Mesodermal cell (in vitro differentiated cells): ENCODE data around the gene PDE2A.

Experiments used
- H3K27ac ChIP-seq: 2 replicates; pipeline ENCODE4 v1.7.0; 2013; ENCODE audit warnings: mild to moderate bottlenecking, low read depth, low read length, moderate library complexity; ENCODE audit not compliant: severe bottlenecking
- H3K36me3 ChIP-seq: 2 replicates; pipeline ENCODE4 v1.7.1; 2013; ENCODE audit warnings: mild to moderate bottlenecking, low read length, moderate library complexity; ENCODE audit not compliant: control insufficient read depth, insufficient read depth
- H3K4me1 ChIP-seq: one replicate; pipeline ENCODE4 v1.7.1; 2013; ENCODE audit warnings: mild to moderate bottlenecking, low read length; ENCODE audit not compliant: insufficient read depth, control insufficient read depth, poor library complexity, severe bottlenecking
- H3K4me3 ChIP-seq: 2 replicates; pipeline ENCODE4 v1.7.0; 2013; ENCODE audit warnings: low read length, control low read depth, mild to moderate bottlenecking; ENCODE audit not compliant: insufficient read depth, poor library complexity, severe bottlenecking; ENCODE audit errors: extremely low read depth
- H3K9me3 ChIP-seq: 2 replicates; pipeline ENCODE4 v1.7.1; 2013; ENCODE audit warnings: mild to moderate bottlenecking, low read length, moderate library complexity; ENCODE audit not compliant: control insufficient read depth
- WGBS, 2 experiments: methylation state at CpG; one replicate each; pipeline ENCODE4 v1.1.5; 2013; ENCODE audit warnings: missing lambda C conversion rate in 2 of 2; ENCODE audit not compliant: insufficient coverage in 2 of 2; 5-methylcytosine and 5-hydroxymethylcytosine counted together

Gene PDE2A

DNA sequence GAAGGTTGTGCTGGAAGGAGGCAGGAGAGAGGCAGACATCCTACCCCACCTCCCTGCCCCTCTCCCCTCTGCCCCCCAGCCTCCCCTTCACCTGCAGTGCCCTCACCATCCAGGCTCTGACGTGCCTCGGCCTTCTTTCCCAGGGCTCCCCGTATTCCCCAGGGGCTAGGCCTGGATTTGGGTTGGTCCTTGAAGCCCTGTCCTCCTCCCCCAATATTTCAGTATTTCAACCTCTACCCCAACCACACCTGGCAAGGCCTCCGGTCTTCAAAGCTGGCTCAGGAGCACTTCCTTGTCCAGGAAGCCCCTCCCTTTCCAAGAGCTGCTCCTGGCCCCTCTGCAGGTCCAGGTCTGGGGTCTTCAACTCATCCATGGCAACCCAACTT is 8.6 kb upstream of the PDE2A start:
- Histone ChIP-seq H3K27ac (no peak overlapping the region), H3K9me3 (no peaks in the 10 kb centered on the region), H3K36me3 (peaks cover 18% of the 10 kb centered on the region), H3K4me3 (no peak overlapping the region), H3K4me1 (no peaks in the 10 kb centered on the region)
- WGBS, 2 experiments = 92 to 94% methylated on average over 2 to 3 of the region's 4 CpGs

DNA sequence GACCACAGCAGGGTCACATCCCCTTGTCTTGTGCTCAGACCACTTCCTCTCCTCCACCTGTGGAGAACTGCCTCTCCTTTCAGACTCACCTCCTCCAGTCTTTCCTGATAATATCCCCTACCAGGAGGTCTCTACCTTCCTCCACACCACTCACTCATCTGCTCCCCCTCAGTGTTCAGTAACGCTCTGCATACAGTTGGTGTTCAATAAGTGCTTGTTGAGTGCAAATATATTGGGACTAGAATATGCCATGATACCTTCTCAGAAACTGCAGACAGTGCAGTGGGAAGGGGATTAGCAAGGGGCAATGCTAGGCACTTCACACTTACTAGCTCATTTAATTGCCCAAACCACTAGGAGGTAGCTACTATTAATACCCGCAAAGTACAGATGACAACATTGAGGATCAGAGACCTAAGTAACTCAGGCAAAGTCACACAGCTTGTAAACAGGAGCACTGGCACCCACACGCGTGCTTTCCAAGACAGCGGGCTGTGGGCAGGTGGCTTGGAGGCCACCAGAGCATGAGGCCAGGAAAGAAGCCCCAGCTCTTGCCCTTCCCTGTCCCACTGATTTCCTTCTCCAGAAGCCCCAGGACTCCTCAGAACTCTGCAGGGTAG is 8.1 kb upstream of the PDE2A start:
- Histone ChIP-seq H3K27ac (no peak overlapping the region), H3K4me3 (no peak overlapping the region), H3K36me3 (peaks cover 16% of the 10 kb centered on the region), H3K4me1 (no peaks in the 10 kb centered on the region), H3K9me3 (no peaks in the 10 kb centered on the region)
- WGBS, 2 experiments = 92 to 100% methylated on average over 4 of the region's 5 CpGs

DNA sequence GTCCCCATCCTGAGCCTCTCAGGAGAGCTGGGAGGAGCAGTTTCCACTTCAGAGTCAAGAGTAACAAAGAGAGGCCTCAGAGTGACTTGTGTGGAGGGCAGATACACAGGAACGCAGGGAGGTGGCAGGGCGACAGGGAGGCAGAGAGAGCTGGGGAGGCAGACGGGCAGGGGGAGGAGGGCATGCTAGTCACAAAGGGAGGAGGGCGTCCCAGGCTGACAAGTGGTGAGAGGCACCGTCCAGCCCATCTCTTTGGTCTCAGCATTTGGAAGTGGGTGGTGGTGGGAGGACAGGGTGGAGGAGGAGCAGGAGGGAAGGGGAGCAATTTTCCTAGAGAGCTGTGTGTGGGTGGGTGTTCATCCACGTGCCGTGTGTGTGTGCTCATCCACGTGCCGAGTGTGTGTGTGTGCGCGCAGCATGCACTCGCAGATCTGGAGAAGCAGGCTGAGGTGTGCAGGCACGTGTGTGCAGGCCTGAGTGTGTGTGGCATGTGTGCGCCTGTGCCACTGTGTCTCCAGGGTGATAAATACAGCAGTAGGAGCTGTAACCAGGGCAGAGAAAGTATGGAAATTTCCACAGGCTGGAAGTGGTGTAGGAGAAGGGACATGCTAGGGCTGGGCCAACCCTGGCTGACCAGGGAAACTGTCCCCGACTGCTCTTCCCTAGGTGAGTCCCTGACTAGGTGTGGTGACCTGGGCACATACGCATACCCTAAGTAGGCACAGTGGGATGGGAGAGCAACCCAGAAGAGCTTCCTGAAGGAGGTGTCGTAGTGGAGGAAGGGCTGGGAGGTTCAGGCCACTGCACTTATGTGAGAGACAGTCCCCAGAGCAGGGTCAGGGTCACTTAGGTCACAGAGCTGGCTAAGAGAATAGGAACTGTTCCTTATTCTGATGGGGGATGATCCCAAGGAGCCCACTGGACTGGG is 7.3 kb upstream of the PDE2A start:
- Histone ChIP-seq H3K27ac (no peak overlapping the region), H3K4me3 (no peak overlapping the region), H3K36me3 (peaks cover 11% of the 10 kb centered on the region), H3K9me3 (no peaks in the 10 kb centered on the region), H3K4me1 (peaks cover 3% of the 10 kb centered on the region)
- WGBS, 2 experiments = 76 to 79% methylated on average over 15 to 16 of the region's 17 CpGs

DNA sequence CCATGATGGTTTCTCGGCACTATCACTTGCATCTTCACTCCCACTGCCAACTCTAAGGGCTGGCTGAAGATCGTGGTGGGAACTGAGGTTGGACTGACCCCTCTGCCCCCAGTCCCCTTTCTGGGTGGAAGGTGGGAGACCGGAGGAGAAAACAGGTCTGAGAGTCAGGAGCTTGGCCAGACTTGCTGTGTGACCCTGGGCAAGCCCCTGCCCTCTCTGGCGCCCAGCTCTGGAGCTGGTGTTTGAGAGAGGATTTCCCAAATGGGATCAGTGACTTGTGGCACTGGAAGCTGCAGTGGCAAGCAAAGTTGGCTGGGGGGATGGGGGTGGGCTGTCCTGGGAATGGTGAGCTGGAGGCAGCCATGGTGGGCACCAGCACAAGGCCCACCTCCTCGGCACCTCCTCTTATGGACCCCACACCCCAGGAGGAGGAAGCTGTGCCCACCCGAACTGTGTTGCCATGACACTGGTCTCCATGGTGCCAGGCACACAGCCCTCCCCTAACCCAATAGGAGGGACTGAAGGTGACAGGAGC is 6.5 kb upstream of the PDE2A start:
- H3K4me1 ChIP-seq = peaks cover 3% of the 10 kb centered on the region
- H3K36me3 ChIP-seq = peaks cover 6% of the 10 kb centered on the region
- 86 to 100% methylated on average over 2 of the region's 6 CpGs for WGBS, 2 experiments
- H3K27ac ChIP-seq = no peak overlapping the region
- H3K9me3 ChIP-seq = no peaks in the 10 kb centered on the region
- no peak overlapping the region for H3K4me3 ChIP-seq

DNA sequence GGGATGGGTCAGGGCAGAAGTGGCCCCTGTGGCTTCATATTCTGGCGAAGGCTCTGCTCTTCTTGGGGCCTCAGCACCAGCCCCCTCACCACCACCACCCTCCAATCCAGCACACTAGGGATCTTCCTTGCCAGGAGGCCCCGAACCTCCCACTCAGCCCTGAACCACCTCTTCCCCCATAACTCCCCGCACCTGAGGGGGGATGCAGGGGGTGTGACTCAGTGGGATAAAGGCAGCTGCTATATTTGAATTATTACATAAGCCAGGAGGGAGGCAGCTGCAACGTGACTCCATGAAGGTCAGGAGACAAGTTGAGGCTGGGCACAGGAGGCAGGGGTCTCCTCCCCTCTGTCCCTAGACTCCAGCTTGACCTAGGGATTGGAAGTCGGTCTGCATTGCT is 5.6 kb upstream of the PDE2A start:
- Histone ChIP-seq H3K27ac (no peak overlapping the region), H3K9me3 (no peaks in the 10 kb centered on the region), H3K4me1 (peaks cover 3% of the 10 kb centered on the region), H3K36me3 (peaks cover 6% of the 10 kb centered on the region), H3K4me3 (no peak overlapping the region)
- WGBS, 2 experiments = 75 to 82% methylated on average over 2 to 3 of the region's 5 CpGs

DNA sequence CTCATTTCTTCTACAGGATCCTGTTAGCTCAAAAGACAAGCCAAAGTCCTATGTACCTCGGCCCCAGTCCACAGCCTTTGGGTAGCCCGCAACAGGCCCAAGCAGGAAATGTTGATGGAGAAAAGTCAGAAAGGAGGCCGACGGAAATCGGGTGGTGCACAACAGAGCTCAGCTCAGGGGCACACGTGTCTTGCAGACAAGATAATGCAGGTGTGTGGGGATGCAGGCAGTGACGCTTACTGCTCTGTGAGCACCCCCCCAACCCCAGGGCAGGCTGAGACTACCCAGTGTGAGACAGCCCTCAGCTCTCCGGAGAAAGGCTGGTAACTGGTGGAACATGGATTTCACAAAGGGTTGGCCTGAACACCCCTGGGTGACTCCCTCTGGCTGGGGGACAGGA is 4.3 kb upstream of the PDE2A start:
- Histone ChIP-seq H3K4me3 (no peak overlapping the region), H3K9me3 (no peaks in the 10 kb centered on the region), H3K27ac (no peak overlapping the region), H3K36me3 (peaks cover 5% of the 10 kb centered on the region), H3K4me1 (peaks cover 3% of the 10 kb centered on the region)
- WGBS, 2 experiments = 58 to 64% methylated on average over 7 of the region's 8 CpGs

DNA sequence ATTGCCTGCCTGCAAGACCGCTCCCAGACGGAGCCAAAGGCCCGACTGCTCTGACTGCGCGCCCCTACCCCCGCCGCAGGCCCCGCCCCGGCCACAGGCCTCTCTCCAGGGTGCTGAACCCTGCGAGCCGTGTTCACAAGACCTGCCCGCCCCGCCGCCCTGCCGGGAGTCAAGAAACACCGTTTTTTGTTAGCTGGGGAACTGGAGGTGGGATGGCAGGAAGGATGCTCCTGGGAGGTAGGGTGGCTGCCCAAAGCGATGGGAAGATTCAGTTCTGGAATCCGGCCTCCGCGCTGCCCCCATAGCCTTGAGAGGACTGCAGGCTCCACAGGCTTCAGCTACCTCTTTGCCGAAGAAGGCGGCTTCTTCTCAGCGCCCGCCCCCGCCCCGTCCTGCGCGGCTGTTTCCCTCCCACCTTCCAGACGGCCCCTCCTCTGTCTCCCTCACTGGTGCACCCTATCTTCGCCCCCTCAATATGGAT is 2.7 kb upstream of the PDE2A start:
- H3K36me3 ChIP-seq = no peaks in the 10 kb centered on the region
- H3K4me3 ChIP-seq = no peak overlapping the region
- H3K9me3 ChIP-seq = no peaks in the 10 kb centered on the region
- 2 to 4% methylated on average over 21 to 30 of the region's 30 CpGs for WGBS, 2 experiments
- peaks cover 3% of the 10 kb centered on the region for H3K4me1 ChIP-seq
- no peak overlapping the region for H3K27ac ChIP-seq

DNA sequence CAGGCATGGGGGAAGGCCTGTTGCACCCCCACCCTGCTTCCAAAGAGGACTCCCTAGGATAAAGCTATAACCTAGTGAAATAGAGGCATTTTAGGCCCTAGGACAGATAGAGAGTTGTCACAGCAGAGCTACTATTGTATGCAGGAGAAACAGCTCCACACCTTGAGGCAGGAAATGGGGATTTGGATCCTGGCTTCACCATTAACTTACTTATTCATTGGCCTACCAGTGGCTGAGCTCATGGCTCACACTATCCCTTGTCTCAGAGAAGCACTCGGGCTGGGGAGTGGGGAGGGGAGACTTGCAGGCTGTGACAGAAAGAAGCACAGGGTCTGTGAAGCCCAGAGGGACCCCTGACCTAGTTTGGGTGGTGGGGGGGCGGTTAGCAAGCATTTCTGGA is 999 bp upstream of the PDE2A start:
- H3K27ac ChIP-seq = no peak overlapping the region
- no peaks in the 10 kb centered on the region for H3K9me3 ChIP-seq
- H3K4me3 ChIP-seq = no peak overlapping the region
- H3K4me1 ChIP-seq = peaks cover 3% of the 10 kb centered on the region
- 17 to 71% methylated on average over 1 of the region's 2 CpGs for WGBS, 2 experiments
- H3K36me3 ChIP-seq = no peaks in the 10 kb centered on the region

DNA sequence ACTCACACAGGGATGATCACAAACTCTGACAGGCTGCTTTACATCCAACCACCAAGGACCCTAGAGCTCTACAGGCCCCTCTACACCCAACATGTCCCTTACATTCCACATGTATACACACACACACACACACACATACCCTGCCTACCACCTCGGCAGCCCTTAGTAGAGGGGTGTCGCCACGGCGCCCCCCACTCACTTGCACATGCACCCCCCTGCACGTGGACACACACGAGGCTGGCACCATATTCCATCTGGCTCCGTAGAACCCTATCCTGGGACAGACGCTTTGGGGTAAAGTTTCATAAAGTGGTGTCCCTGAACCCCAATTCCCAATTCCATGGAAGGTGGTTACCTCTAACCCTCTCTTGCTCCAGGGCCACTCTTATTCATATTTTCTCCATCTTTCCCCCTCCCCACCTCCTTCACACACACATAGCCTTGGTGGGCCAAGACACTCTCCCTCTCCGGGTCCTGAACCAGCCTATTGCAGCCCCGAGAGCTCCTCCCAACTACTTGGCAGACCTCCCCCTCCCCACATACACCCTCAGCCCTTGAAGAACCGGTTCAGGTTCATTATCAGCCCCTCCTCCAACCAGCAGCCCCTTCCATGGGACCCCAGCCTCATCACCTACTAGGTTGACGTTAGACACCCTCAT is 809 bp downstream of the PDE2A start:
- H3K27ac ChIP-seq = no peak overlapping the region
- peaks cover 3% of the 10 kb centered on the region for H3K4me1 ChIP-seq
- 17 to 20% methylated on average over 5 to 6 of the region's 12 CpGs for WGBS, 2 experiments
- H3K9me3 ChIP-seq = no peaks in the 10 kb centered on the region
- H3K4me3 ChIP-seq = no peak overlapping the region
- H3K36me3 ChIP-seq = no peaks in the 10 kb centered on the region

DNA sequence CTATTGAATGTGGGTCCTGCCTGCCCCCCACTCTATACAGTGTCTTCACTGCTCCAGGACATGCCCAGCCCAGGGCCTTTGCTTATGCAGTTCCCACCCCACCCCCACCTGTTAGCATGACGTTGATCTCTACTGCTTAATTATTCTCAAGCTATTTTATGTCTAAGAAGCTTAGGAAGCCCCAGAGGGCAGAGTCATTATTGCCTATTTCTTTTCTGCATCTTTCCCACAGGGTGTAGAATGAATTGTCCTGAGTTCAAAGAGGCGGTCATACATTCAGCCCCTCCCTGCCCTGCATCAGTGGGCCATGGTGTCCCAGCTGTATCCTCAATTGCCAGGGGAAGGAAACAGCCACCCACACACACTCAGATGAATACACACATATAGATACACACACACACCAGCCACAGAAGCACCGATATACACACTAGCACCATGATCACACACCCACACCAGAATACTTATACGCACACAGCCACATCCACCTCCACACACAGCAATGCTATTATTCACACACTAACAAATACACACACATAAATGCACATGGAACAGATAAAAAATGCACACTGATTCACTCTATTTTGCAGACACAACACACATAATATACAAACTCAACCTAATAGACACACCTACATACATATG is 1.5 kb downstream of the PDE2A start:
- Histone ChIP-seq H3K4me3 (no peak overlapping the region), H3K36me3 (no peaks in the 10 kb centered on the region)

More for the DNA sequence above, 1.5 kb downstream of the PDE2A start:
- peaks cover 3% of the 10 kb centered on the region for H3K4me1 ChIP-seq
- WGBS, 2 experiments = 96 to 100% methylated on average over 1 to 3 of the region's 4 CpGs
- H3K9me3 ChIP-seq = peaks cover 6% of the 10 kb centered on the region
- no peak overlapping the region for H3K27ac ChIP-seq
